HG03064 (cell line): Measurements from ENCODE around the gene TSR3.

Source experiments
- ATAC-seq: cut with Tn5 transposase; IDR thresholded peaks from one replicate; pipeline ENCODE4 v1.9.1; 2021; ENCODE audit warnings: low read depth; ENCODE audit not compliant: unreplicated experiment

Gene TSR3

DNA sequence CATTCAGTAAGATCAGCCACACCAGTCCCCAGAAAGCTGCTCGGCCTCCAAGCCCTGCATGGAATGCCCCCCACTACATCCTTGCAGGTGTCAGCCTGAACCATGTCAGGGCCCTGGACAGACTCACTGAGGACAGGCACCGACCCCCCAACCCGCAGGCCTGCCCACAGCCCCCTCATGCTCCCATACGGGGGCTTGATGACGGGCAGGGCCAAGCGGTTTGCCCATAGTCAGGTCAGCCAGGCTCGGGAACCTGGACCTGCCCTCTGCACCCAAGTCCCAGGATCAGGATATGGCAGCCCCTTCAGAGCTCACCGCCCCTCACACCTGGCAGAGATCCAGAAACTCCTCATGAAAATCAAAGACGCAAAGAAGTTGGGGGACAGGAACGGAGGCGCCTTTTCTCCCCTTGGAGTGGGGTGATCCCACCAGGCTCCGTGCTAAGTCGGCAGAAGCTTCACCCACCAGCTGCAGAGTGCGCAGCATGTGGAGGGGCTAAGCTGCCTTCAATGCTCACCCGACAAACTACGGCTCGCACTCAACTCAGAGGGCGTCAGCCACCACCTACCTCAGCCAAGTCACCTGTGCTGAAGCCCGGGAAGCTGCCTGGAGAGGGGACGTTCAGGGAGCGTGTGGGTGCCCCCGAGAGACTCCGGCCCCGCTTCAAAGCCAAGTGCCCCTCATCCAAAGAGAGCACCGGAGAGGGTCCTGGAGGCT is 26.6 kb upstream of the TSR3 start:
- ATAC-seq = no peak

DNA sequence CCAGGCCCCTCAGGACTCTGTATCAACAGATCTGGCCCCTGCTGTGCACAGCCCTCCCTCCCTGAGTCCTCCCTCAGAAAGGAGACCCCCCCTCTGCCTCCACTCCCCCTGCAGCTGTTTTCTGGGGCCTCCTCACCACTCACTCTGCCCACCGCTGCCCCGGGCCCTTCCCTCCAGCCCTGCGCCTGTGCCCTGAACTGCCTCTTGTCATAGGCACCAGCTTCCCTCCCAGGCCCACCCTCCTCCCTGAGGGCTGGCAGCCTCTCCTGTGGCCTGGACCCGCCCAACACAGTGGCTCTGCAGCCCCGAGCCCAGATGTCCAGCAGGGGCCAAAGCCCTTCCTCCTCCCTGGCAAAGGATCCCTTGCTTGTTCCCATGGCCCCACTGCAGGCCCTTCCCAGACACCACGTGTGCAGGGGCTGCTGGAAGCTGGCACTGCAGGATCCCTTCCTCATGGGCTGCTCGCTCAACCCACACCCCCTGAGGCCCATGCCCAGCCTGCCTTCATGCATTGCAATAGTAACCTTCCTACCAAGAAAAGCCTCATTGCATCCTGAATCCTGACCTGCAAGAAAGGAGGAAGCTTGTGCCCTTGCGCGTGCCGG is 25.8 kb upstream of the TSR3 start:
- no peak for ATAC-seq

DNA sequence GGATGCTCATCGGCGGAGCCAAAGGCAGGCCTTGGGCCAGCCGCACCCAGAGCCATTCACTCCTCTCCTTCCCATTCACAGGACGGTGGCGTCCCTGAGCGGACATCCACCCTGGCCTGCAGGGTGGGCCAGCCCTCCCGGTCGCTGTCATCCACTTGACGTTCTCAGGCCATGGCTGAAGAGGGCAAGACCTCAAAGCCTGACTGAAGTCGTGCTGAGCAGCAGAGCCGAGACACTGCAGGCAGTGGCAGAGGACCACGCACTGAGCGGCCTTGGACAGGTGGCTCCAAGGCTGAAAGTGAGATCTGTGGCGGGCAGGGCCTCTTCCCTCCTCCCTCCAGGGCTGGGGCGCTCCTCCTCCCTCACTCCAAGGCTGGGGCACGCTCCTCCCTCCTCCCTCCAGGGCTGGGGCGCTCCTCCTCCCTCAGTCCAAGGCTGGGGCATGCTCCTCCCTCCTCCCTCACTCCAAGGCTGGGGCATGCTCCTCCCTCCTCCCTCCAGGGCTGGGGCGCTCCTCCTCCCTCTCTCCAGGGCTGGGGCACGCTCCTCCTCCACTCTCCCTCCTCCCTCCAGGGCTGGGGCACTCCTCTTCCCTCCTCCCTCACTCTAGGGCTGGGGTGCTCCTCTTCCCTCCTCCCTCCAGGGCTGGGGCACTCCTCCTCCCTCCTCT is 24.2 kb upstream of the TSR3 start:
- no peak for ATAC-seq

DNA sequence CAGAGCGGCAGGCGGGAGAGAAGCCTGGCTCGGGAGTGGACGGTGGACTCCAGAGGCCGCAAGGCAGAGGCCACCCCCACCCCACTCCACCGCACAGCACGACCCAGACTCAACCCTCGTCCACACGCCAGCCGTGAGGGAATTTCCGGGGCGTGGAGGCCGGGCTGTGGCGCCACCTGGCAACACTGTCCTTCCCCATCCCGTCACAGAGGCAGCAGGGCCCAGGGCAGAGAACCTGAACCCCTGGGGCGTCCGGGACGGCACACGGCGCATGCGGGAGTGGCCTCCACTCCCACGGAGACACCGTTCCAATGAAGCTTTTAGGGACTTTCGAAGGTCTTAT is 23.6 kb upstream of the TSR3 start:
- ATAC-seq = no peak

DNA sequence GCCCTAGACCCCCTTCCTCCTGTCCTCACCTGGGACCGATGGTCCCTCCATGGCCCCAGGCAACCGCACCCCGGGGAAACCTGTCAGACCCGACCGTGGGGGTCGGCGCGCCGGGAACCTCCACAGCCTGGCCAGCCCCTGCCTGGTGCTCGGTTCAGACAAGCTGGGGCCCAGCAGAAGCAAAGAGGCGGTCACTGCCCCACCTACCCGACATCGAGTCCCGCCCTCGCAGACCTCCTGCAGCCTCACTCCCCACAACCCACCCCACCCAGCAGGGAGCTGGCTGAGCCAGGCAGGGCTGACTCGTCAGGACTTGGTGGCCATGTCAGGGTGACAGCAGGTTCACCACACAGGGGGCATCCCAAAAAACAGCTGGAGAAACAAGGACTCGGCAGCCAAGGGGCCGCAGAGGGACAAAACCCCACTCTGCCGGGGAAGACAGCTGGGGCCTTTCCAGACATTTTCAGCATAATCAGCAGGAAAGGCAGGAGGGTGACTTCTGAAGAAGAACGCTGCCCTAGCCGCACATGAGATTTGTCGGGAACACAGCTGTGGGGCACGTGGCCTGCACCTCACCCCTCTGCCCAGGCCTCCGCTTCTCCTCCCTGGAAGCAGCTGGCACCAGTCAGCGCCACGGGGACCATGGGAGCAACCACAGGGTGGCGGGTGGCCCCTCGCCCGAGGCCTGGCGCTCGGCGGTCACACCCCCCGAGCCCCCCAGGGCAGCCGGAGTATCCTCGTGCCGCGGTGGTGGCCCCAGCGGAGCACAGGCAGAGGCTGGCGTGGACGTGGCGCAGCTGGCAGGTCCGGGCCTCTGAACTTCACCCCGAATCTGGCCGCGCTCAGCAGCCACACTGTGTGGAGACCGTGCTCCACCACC is 23.0 kb upstream of the TSR3 start:
- ATAC-seq = no peak

DNA sequence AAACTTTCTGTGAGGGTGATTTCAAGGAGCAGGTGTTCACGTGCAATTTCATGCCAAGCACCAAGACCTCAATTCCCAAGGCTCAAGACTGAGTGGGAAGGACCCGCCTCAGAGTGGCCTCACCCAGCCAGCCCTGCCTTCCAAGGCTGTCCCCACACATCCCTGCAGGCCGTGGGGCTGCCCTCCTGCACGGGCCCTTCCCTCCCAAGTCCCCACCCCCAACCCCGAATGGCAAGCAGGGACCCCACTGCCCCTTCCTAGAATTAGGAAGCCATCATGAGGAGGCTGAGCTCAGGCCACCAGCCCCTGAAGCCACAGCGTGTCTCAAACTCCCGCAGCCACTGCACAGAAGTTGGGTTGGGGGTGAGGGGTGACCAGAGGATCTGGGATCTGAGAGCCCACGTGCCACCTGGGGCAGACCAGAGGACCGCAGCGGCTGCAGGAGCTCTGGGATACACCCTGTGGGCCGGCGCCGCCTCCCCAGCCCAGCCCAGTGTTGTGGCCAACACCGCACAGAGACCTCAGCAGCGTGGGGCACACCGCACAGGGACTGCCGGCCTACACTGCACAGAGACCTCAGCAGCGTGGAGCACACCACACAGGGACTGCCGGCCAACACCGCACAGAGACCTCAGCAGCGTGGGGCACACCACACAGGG is 20.7 kb upstream of the TSR3 start:
- ATAC-seq = no peak

DNA sequence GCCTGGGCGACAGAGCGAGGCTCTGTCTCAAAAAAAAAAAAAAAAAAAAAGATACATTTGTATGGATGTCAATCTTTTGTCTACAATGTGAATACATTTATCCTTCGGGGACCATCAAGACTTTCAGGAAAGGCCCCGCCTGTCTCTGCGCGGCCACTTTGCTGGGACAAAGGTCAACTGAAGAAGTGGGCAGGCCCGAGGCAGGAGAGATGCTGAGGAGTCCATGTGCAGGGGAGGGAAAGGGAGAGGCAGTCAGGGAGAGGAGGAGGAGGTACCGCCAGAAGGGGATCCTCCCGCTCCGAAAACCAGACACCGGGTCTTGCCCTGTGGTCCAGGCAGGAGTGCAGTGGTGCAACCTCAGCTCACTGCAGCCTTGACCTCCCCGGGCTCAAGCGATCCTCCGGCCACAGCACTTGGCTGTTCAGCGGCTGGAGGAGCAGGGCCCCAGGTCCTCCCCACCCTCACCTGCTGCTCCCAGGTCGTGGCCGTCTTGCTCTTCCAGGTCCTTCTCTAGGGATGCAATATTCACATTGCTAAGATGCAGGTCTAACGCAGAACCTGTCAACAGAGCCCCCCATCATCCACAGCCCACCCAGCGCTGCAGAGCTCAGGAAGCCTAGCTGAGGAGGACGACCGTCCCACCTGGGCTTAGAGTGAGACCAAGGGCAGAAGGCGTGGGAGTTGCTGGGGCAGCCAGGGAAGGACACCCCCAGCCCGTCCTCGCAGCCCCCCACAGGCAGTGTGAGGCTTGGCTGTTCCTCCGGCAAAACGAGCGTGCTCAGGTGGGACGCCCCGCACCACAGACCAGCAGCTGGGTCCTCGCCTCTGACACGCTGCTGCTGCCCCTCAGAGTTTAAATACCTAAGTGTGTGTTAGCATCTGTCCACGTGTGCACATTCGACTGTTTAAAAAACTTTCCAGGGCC is 19.6 kb upstream of the TSR3 start:
- ATAC-seq = no peak

DNA sequence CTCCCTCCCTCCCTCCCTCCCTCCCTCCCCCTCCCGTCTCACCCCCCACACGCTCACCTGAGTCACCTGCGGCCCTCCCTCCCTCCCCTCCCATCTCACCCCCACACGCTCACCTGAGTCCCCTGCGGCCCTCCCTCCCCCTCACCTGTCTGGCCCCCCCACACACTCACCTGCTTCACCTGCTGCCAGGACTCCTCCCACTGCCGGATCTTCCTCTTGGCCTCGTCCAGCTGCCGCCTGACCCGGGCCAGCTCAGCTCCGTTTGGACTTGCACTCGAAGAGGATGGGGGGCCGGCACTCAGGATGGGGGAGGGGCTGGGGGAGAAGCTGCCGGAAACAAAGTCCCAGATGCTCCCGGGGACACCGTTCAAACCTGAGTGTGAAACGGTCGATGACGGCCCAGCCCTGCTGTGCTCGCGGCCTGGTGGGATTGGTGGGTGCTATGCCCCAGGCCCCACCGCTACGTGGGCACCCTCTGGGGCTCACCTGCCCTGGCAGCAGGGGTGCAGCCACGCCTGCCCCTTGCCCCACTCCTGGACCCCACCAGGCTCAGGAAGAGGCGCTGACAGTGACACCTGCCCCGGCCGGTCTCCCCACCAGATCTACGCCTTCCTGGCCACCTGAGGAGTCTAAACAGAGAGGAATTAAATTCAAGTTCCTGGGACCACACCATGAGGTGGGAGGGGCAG is 16.0 kb upstream of the TSR3 start:
- no peak for ATAC-seq

DNA sequence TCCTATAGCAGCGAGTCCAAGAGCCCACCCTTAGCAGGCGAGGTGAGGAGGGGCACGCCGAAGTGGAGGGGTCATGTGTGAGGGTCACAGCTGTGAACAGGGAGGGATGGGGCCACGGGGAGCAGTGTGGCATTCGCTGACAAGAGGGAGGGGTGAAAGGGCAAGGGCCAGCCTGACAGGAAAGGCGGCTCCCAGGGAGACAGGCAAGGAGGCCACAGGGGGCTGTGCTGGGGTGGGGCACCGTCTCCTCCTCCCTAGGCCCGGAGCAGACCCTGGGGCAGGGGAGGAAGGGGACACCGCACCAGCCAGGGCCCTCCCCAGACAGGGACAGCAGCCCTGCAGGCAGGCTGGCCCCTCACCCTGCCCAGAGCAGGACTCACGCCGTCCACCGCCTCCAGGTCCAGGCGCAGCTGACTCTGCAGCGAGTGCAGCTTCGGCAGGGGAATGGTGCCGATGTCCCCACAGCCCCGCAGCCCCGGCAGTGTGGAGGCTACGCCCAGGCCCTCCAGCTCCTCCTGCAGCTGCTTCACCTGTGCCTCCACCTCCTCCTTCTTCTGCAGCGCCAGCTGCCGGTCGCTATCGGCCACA is 15.1 kb upstream of the TSR3 start:
- no peak for ATAC-seq

DNA sequence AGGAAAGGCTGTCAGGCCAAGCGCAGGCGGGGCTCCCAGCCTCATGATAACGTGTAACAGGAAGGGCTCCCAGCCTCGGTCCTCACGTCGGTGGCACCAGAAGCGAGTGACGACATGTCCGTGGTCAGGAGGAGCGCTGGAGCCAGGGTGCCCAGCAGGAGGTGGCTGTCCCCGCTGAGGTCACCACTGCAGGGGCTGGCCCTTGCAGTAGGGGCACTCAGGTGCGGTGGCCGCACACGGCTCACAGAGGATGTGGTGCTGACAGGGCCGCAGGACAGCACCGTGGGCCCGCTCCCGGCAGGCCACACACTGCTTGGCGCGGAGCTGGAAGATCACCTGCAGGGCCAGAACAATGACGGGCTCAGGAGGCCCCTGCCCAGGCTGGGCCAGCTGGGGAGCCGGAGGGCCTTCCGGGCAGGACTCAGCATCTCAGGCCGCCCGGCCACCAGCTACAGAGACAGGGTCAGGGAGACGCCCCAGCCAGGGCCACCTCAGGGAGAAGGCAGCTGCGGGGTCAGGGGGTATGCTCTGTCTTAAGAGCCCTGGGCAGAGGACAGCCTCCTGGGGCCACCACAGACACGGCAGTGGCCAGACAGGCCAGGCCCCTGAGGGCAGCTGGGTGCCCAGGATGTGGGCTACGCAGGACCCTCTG is 14.5 kb upstream of the TSR3 start:
- ATAC-seq = no peak

DNA sequence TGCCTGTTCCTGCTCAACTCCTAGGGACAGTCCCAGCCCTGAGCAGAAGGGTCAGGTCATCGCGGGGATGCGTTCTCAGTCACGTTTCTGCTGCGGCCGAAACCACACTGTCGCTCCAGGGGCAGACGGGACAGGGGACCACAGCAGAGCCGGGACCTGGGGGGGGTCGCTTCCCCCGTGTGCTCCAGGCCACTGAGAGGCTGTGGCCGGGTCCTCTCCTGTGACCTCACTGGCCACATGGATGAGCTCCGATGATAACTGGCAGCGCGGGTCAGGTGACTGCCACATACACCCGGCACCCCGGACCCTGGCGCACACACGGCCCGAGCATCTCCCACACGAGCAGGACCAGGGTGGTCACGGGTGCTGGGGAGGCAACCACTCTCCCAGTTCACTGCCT is 12.8 kb upstream of the TSR3 start:
- ATAC-seq = no peak

DNA sequence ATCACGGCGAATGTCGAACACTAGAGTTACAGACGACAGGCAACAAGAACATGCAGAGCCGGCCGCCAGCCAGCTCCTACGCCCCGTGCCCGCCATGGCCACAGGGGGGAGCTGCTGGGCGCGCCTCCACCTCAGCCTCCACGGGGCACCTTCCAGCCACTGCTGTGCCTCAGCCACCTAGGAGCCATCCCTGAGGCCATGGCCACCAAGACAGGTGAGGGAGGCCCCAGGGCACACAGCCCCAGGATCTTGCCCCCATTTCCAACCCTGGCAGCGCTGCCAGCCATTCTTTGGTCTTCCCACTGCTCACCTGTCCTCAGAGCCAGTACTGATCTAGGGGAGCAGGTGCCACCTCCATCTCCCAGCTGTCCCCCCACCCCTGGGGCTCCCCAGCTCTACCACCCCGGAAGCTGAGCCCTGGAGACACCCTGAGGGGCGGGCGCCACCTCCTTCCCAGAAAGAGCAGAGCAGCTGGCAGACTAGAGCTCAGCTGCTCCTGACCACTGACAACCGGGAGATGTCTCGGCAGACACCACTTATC is 11.9 kb upstream of the TSR3 start:
- ATAC-seq = no peak

DNA sequence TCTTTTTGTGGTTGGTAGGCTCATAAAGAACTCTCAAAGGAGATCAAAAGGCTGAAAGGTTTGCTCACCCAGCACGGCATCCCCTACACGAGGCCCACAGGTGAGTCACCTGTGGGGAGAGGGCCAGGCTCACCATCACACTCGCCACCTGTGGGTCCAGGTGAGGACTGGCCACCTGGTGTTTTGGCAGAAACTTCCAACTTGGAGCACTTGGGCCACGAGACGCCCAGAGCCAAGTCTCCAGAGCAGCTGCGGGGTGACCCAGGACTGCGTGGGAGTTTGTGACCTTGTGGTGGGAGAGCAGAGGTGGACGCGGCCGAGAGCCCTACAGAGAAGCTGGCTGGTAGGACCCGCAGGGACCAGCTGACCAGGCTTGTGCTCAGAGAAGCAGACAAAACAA is 11.1 kb upstream of the TSR3 start:
- ATAC-seq = no peak

DNA sequence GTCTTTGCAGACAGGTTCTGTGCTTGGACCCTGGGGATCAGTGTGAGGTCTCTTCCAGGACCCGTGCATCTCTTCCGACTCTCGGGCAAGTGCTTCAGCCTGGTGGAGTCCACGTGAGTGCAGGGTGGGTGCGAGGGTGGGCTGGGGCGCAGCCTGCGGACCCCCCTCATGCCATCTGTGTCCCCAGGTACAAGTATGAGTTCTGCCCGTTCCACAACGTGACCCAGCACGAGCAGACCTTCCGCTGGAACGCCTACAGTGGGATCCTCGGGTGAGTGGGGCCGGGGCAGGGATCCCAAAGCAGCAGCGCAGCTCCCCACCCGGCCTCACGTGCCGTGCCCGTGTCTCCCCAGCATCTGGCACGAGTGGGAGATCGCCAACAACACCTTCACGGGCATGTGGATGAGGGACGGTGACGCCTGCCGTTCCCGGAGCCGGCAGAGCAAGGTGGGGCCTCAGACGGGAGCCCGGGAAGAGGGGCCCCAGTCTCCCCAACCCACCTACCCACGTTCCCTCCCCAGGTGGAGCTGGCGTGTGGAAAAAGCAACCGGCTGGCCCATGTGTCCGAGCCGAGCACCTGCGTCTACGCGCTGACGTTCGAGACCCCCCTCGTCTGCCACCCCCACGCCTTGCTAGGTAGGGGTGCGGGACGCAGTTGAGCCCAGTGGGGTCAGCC is 10.1 kb upstream of the TSR3 start:
- no peak for ATAC-seq

DNA sequence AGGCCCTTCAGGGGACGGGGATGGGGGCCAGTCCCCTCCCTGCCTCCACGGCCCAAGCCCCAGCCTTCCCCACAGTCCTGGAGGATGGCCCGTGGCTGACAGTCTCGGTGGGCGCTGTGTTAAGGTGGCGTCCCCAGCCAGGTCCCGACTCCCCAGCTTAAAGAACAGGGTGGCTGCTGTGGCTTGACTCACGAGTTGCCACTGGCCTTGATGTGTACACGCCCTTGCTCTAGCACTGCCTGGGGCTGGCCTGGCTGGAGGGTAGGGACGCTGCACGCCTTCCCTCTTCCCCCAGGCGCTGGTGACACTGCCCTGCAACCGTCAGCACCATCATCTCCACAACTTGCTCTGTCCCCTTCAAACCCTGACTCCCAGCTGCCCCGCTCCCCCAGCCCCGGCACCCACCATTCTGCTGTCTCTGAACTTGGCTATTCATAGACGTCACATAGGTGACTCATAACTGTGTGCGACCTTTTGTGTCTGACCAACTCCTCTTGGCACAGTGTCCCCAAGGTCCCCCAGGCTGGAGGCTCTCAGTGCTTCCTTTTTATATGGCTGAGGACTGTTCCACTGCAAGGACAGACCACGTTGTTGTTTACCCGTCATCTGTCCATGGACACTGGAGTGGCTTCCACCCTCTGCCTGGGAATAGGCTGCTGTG is 6.4 kb upstream of the TSR3 start:
- ATAC-seq = no peak

DNA sequence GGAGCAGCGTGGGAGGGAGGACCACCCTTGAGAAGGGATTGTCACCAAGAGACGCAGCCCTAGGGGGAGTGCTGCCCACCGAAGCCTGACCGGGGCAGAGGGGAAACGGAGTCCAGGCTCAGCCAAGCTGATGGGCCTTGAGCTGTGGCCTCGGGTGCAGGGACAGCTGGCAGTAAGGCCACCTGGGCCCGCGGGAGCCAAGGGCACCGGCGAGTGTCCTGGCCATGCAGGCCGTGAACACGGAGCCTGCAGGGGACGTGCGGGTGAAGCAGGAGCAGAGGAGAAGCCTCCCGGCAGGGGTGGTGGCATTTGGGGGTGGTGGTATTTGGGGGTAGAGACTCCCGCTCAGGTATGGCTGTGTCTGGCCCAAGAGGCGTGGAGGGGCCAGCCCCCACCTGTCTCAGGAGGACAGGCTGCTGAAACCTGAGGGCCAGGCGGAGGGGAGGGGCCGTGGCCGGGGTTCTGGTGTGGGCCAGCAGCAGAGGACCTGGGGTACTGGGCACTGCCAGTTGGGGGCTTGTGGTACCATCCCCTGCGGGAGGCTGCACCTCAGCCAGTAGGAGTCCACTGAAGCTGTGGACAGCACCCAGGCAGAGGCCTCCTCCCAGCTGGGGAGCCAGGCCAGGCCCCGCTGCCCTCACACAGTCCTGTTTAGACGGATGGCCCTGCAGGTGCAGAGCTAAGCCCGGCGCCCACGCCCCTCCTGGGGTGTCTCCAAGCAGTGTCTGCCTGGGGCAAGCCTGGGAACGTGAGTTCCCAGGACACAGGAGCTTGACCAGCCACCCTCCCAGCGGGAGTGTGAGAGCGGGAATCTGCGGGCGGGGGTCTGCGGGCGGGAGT is 4.6 kb upstream of the TSR3 start:
- no peak for ATAC-seq
